ENCODE results near the gene CANX. TPM values are rescaled to one million over a fixed set of nuclear protein-coding genes. Genes with fewer than 3 reads are reported as not detected.
"Not testable (repeated sequence)": the region's sequence is repeated elsewhere in the genome, so short reads cannot be mapped to it uniquely, and the experiment has no call there.

Gene CANX
- total RNA-seq, 1 donor from 2014 or later, result 630 TPM

DNA sequence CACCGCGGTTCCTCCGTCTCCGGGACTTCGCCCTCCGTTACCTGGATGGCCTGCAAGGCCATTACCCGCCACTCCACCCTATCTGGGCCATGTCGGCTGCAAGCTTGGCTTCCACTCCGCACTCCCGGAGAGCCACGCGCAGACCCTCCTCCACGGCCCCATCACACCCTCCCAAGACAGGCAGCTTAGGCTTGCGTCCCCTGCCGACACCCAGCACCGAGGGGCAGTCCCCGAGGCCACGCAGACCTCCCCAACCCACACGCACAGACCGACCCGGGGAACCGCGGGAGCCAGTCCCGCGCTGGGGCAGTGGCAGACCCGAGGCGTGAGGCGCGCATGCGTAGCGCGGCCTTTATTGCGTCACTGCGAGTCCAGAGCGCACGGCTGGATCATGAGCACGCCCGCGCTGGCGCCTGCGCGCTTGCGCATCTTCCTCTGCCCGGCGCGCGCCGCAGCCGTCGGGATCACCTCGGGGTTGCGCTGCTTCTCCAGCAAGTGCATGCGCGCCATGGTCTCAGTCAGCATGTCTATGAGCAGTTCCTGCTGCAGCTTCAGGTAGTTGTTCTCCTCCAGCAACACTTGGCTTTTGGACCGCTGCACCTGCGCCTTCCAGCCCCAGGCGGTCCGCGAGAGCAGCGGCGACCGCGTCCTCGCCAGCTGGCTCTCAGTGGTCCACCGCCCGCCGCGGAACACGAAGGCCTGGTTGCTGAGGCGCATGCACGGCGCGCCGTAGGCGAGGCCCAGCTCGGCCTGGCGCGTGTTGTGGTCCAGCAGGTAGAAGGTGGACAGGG is 20.3 kb upstream of the CANX start:
- Histone ChIP-seq H3K36me3 (no peaks in the 10 kb centered on the region), H3K9me3 (no peaks in the 10 kb centered on the region), H3K27me3 (no peaks in the 10 kb centered on the region), H3K4me3 (peak overlapping the region; percentile 71), H3K27ac (peak overlapping the region; percentile 87), H3K4me1 (peaks cover 13% of the 10 kb centered on the region)
- intact Hi-C loops (cut with DNase I), result no loop called here
- TF ChIP-seq, protein P1, sequence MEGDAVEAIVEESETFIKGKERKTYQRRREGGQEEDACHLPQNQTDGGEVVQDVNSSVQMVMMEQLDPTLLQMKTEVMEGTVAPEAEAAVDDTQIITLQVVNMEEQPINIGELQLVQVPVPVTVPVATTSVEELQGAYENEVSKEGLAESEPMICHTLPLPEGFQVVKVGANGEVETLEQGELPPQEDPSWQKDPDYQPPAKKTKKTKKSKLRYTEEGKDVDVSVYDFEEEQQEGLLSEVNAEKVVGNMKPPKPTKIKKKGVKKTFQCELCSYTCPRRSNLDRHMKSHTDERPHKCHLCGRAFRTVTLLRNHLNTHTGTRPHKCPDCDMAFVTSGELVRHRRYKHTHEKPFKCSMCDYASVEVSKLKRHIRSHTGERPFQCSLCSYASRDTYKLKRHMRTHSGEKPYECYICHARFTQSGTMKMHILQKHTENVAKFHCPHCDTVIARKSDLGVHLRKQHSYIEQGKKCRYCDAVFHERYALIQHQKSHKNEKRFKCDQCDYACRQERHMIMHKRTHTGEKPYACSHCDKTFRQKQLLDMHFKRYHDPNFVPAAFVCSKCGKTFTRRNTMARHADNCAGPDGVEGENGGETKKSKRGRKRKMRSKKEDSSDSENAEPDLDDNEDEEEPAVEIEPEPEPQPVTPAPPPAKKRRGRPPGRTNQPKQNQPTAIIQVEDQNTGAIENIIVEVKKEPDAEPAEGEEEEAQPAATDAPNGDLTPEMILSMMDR (IDR thresholded peaks at IDR 0.05), result no peak
- DNase-seq (peak; percentile 98), ATAC-seq (peak; percentile 95)

DNA sequence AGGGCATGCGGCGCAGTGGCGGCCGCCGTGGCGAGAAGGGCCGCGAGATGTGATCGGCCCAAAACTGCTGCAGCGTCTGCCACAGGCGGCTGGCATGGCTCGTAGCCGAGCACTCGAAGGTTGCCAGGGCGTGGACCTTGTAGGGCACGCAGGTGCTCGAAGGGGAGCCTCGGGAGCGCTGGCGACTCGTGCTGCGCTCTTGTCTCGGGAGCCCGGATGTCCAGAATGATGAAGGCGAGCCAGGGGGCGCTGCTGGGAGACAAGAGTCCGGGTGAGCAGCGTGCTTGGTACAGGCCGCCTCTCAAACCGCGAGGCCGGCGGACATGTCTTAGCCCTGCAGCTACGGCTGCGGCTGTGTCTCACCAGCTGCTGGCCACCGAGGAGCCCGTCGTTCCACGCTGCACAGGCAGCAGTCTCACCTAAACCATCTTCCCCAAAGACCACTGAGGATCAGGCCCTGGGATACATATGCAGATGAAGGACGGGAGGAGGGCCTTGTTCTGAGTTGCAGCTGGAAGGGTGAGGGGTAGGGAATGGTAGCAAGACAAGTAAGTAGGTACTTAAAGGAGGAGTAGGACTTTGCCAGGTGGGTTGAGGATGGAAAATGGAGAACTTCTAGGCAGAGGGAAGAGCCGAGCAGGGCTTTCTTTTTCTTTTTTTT is 19.6 kb upstream of the CANX start:
- peak overlapping the region; percentile 87 for H3K27ac ChIP-seq
- H3K27me3 ChIP-seq, result no peaks in the 10 kb centered on the region
- intact Hi-C loops (cut with DNase I), result no loop called here
- peaks cover 13% of the 10 kb centered on the region for H3K4me1 ChIP-seq
- no peaks in the 10 kb centered on the region for H3K36me3 ChIP-seq
- DNase-seq, result peak; percentile 90
- TF ChIP-seq, protein P1 (IDR thresholded peaks at IDR 0.05), result peak; percentile 46
- H3K4me3 ChIP-seq, result peak overlapping the region; percentile 71
- no peaks in the 10 kb centered on the region for H3K9me3 ChIP-seq
- ATAC-seq, result peak; percentile 73

DNA sequence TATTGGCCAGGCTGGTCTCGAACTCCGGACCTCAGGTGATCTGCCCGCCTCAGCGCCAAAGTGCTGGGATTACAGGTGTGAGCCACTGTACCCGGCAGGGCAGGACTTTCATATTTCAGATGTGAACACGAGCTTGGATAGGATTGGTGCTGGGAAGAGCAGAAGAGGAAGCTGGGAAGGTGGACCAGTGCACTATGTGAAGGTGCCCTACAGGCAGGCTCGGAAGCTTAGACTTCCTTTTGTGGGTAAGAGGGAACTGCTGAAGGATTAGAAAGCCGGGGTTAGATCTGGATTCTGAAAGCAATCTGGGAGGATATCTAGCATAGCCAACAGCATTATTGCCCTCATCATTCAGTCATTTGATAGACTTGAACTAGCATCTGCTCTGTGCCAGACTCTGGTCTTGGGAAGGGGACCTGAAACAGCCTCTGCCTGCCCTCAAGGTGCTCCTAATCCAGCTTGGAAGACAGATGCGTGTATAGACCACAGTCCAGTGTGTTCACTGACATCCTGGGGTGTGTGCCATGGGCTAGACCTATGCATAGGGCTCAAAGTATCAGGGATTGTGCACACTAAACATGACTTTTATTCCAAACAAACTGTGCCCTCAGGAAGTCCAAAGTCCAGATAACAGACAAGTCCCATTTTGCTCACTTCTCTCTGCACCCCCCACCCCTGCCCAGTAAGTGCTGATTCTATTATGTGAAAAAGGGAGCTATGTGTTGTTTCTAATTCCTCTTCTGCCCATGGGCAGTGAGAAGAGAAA is 18.6 kb upstream of the CANX start:
- peaks cover 13% of the 10 kb centered on the region for H3K4me1 ChIP-seq
- ATAC-seq (no peak), DNase-seq (no peak)
- no peaks in the 10 kb centered on the region for H3K36me3 ChIP-seq
- H3K27ac ChIP-seq, result no peak overlapping the region
- intact Hi-C loops (cut with DNase I), result no loop called here
- H3K4me3 ChIP-seq, result no peak overlapping the region
- TF ChIP-seq, protein P1 (IDR thresholded peaks at IDR 0.05), result no peak
- H3K9me3 ChIP-seq, result no peaks in the 10 kb centered on the region
- H3K27me3 ChIP-seq, result no peaks in the 10 kb centered on the region

DNA sequence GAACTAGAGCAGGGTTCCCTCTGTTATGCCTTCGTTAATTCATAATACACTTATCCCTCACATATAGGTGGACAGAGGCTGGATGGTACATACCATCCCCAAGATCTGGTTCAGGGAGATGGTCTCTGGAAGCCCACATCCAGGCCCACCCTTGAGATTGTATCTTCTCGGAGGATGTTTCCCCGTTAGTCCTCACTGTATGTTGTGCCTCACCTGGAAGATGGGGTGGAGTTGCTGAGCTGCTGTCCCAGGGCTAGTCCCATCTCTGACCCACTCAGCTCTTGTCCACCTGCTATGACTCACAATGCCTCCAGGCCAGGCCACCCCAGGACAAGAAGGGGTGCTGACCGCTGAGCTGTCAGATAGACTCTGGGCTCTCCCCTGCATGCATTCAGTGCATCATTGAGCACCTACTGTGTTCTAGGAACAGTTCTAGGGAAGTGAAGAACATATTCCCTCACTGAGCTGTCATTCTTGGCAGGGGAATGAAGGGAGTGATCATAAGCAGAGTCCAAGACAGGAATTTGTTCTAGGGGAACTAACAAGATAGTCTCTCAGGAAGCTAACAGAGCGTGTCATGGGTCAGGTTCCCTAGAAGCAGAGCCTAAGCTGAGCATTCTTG is 17.9 kb upstream of the CANX start, which contains the start of gene CBY3:
Gene CBY3, minus strand, starts transcription at position 255 of the 622 bp plus-strand sequence. Its CDS starts 116 bp downstream, at position 139.
- intact Hi-C loops (cut with DNase I), result no loop called here
- TF ChIP-seq, protein P1 (IDR thresholded peaks at IDR 0.05), result no peak
- Histone ChIP-seq H3K9me3 (no peaks in the 10 kb centered on the region), H3K4me1 (peaks cover 13% of the 10 kb centered on the region), H3K4me3 (no peak within 1 kb of the TSS), H3K27ac (no peak within 1 kb of the TSS), H3K27me3 (no peaks in the 10 kb centered on the region), H3K36me3 (no peaks in the 10 kb centered on the region)
- ATAC-seq, result no peak
- DNase-seq, result no peak

DNA sequence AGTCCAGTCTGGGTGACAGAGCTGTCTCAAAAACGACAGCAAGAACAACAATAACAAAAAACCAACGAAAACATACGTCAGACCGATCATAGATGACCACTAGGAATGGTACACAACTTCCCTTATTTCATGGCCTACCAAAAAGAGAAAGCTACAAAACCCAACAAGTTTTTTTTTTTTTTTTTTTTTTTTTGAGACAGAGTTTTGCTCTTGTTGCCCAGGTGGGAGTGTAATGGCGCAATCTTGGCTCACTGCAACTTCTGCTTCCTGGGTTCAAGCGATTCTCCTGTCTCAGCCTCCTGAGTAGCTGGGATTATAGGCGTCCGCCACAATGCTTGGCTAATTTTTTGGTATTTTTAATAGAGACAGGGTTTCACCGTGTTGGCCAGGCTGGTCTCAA is 9.6 kb upstream of the CANX start:
- DNase-seq; ATAC-seq; H3K36me3 ChIP-seq; intact Hi-C loops (cut with DNase I); H3K27ac ChIP-seq; H3K9me3 ChIP-seq; H3K27me3 ChIP-seq; H3K4me1 ChIP-seq; H3K4me3 ChIP-seq: not testable (repeated sequence)
